IPS-NIHi7 (cell line): ENCODE results near the gene PTGR1.

ENCODE experiments used
- DNase-seq: peaks from one replicate; pipeline ENCODE4 v3.0.0; 2012; ENCODE audit warnings: mixed read lengths; ENCODE audit errors: extremely low spot score

PTGR1 gene

GRCh38 chr9:111542497-111543254 lies 56.8 kb downstream of the PTGR1 start:
- no peak for DNase-seq

- DNase-seq = no peak
Measured at GRCh38 chr9:111533099-111533790, 66.2 kb downstream of the PTGR1 start.

GRCh38 chr9:111531716-111532115 lies 67.7 kb downstream of the PTGR1 start:
- DNase-seq = no peak

- peak; percentile 61 for DNase-seq
Measured at GRCh38 chr9:111529787-111530186, 69.7 kb downstream of the PTGR1 start.

- DNase-seq = no peak
Measured at GRCh38 chr9:111527347-111527746, 72.1 kb downstream of the PTGR1 start.

- peak; percentile 90 for DNase-seq
Measured at GRCh38 chr9:111525056-111525977, 74.1 kb downstream of the PTGR1 start, which contains the start of gene ZNF483. ZNF483 (plus strand) TSS chr9:111525179; CDS start chr9:111527396, 2,217 bp downstream.

- DNase-seq = no peak
Measured at GRCh38 chr9:111524731-111525055, 74.8 kb downstream of the PTGR1 start.

GRCh38 chr9:111516061-111516465 lies 83.4 kb downstream of the PTGR1 start:
- no peak for DNase-seq

GRCh38 chr9:111514967-111515366 lies 84.5 kb downstream of the PTGR1 start:
- no peak for DNase-seq
